NCI-H2171 (cell line): Measurements from ENCODE around the gene TIAM2.
"Not testable (repeated sequence)": the region's sequence is repeated elsewhere in the genome, so short reads cannot be mapped to it uniquely, and the experiment has no call there.

Experiments used
- DNase-seq: peaks from one replicate; lab custom pipeline; 2025; lab: John Stamatoyannopoulos, UW

The TIAM2 gene

GRCh38 chr6:155200012-155200411 is 204.9 kb downstream of the TIAM2 start:
- DNase-seq, result no peak

- DNase-seq, result no peak
Observed at GRCh38 chr6:155201461-155202226, 206.5 kb downstream of the TIAM2 start.

- no peak for DNase-seq
Observed at GRCh38 chr6:155207223-155207622, 212.1 kb downstream of the TIAM2 start.

GRCh38 chr6:155212106-155212505 is 217.0 kb downstream of the TIAM2 start:
- no peak for DNase-seq

- no peak for DNase-seq
Observed at GRCh38 chr6:155212616-155213380, 217.7 kb downstream of the TIAM2 start.

GRCh38 chr6:155213611-155214372 is 218.7 kb downstream of the TIAM2 start:
- no peak for DNase-seq

- no peak for DNase-seq
Observed at GRCh38 chr6:155215906-155216305, 220.8 kb downstream of the TIAM2 start.

- DNase-seq, result no peak
Observed at GRCh38 chr6:155216312-155217046, 221.4 kb downstream of the TIAM2 start.

- not testable (repeated sequence) for DNase-seq
Observed at GRCh38 chr6:155218711-155219110, 223.6 kb downstream of the TIAM2 start.

- DNase-seq, result no peak
Observed at GRCh38 chr6:155219299-155219698, 224.2 kb downstream of the TIAM2 start.

- DNase-seq, result no peak
Observed at GRCh38 chr6:155219858-155220301, 224.8 kb downstream of the TIAM2 start.

- DNase-seq, result no peak
Observed at GRCh38 chr6:155221086-155221485, 226.0 kb downstream of the TIAM2 start.

GRCh38 chr6:155222506-155222905 is 227.4 kb downstream of the TIAM2 start:
- no peak for DNase-seq

GRCh38 chr6:155223646-155224451 is 228.7 kb downstream of the TIAM2 start:
- no peak for DNase-seq

GRCh38 chr6:155224618-155225017 is 229.5 kb downstream of the TIAM2 start:
- no peak for DNase-seq

- no peak for DNase-seq
Observed at GRCh38 chr6:155227046-155227445, 231.9 kb downstream of the TIAM2 start.

- DNase-seq, result no peak
Observed at GRCh38 chr6:155228546-155229166, 233.5 kb downstream of the TIAM2 start.

GRCh38 chr6:155230975-155231374 is 235.9 kb downstream of the TIAM2 start:
- DNase-seq, result not testable (repeated sequence)

- DNase-seq, result no peak
Observed at GRCh38 chr6:155232848-155233247, 237.7 kb downstream of the TIAM2 start.

- no peak for DNase-seq
Observed at GRCh38 chr6:155234167-155234566, 239.1 kb downstream of the TIAM2 start.
